K562 treated with DMSO at 1 percent for 4 hours (cell line): Measurements from ENCODE around the gene NRL. TPM values are rescaled to one million over a fixed set of nuclear protein-coding genes. Genes with fewer than 3 reads are reported as not detected.

Experiments used
- total RNA-seq: library from RNA; unstranded; fragments of 300-600 nt; gene quantifications from 2 replicates; pipeline ENCODE4 v1.2.3, GENCODE V29; 2022; ENCODE audit not compliant: insufficient read depth

NRL gene
- total RNA-seq = 3.2 and 4.1 TPM in 2 replicates

GRCh38 chr14:24114532-24115421, at the start of gene NRL, which contains the start of gene DCAF11:
Gene NRL, minus strand, starts transcription at chr14:24114949. Its CDS starts 32,101 bp downstream, at chr14:24082848.
Gene DCAF11, plus strand, starts transcription at chr14:24114777. Its CDS starts 818 bp downstream, at chr14:24115595.

GRCh38 chr14:24160850-24161804, 46.4 kb upstream of the NRL start, which contains the start of gene IRF9:
Gene IRF9, plus strand, starts transcription at chr14:24161265. Its CDS starts 880 bp downstream, at chr14:24162145.

DNA sequence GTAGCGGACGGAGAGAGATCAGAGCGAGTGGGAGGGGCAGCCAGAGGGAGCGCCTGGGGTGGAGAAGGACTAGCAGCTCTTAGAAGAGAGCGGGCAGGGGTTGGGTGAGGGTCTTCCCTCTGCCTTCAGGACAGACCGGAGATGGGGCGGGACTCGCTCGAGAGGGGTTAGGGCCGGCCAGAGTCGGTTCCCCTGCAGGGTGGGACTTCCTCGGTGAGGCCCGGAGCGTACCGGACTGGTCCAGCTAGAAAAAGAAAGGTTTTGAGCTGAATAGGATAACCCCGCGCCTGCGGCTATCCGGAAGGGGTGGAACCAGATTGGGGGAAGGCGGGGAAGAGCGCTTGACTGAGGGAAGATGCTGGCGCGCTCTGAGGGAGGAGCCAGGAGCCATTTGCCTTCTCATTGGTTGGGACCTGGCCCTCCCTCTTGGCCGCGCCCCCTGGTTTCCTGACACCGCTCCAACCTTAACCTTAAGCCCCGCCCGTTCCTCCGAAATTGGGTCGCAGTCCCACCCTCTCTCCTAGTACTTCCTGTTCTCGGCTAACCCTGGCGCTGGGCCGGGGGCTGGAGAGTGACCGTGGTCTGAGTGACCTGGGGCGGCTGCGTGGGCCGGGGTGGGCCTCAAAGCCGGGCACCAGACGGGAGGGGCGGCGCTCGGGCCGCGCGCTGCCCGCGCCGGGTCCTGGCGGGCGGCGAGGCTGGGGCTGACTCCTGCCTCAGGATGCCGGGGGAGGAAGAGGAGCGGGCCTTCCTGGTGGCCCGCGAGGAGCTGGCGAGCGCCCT, 32.4 kb upstream of the NRL start, which contains the start of gene RNF31:
Gene RNF31, plus strand, starts transcription at position 521 of the 783 bp plus-strand sequence. Its CDS starts 201 bp downstream, at position 722.

GRCh38 chr14:24146453-24146977, 31.8 kb upstream of the NRL start, which contains the start of gene PSME2:
Gene PSME2, minus strand, starts transcription at chr14:24146610. Its CDS starts 29 bp downstream, at chr14:24146581.

GRCh38 chr14:24141097-24141880, 26.5 kb upstream of the NRL start, which contains the start of gene EMC9:
Gene EMC9, minus strand, starts transcription at chr14:24141591. Its CDS starts 287 bp downstream, at chr14:24141304.

GRCh38 chr14:24135834-24136683, 21.3 kb upstream of the NRL start, which contains the start of gene PSME1:
Gene PSME1, plus strand, starts transcription at chr14:24136194. Its CDS starts 69 bp downstream, at chr14:24136263.

DNA sequence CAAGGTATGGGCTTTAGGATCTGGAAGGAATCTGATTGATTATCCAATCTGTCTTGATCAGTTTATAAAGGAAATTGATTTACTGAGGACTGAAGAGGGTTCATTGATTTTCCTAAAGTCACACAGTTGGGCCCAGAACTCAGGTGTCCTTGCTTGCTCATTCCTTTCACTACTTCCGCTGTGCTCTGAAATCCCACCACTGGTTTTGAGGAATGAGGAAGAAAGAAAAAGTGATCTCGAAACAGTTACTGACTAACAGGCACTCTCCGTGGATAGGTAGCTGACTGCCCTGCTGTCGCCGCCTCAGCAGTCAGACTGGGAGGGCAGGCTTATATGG, 15.6 kb upstream of the NRL start, which contains the start of gene FITM1:
Gene FITM1, plus strand, starts transcription at position 280 of the 337 bp plus-strand sequence. CDS start 905 bp downstream, outside the sequence.

GRCh38 chr14:24093901-24094840, 20.6 kb downstream of the NRL start, which contains the start of gene PCK2:
Gene PCK2, plus strand, starts transcription at chr14:24094311. Its CDS starts 95 bp downstream, at chr14:24094406.

GRCh38 chr14:24071144-24071697, 43.5 kb downstream of the NRL start, which contains the start of gene CPNE6:
Gene CPNE6, plus strand, starts transcription at chr14:24071562. Its CDS starts 1,375 bp downstream, at chr14:24072937.

GRCh38 chr14:24051789-24052655, 62.7 kb downstream of the NRL start, which contains the start of gene CARMIL3:
Gene CARMIL3, plus strand, starts transcription at chr14:24052009. Its CDS starts 145 bp downstream, at chr14:24052154.

Other genes with a start within 250 kb of the NRL start
- 80.9 and 94.4 TPM in 2 replicates for gene DHRS4, start 161.2 kb downstream of the NRL start, total RNA-seq
- gene DHRS4L2, start 126.0 kb downstream of the NRL start, total RNA-seq = 29.4 and 38.8 TPM in 2 replicates
- gene CARMIL3, start 62.9 kb downstream of the NRL start, total RNA-seq = 0.24 TPM in 1 of 2 replicates, not detected in the other
- gene CPNE6, start 43.4 kb downstream of the NRL start, total RNA-seq = not detected in 2 replicates
- 99.4 and 112 TPM in 2 replicates for gene PCK2, start 20.6 kb downstream of the NRL start, total RNA-seq
- gene DCAF11, start 172 bp downstream of the NRL start, total RNA-seq = 31.4 and 39.2 TPM in 2 replicates
- gene FITM1, start 15.7 kb upstream of the NRL start, total RNA-seq = not detected in 2 replicates
- gene PSME1, start 21.2 kb upstream of the NRL start, total RNA-seq = 171 and 172 TPM in 2 replicates
- 29.6 and 36.4 TPM in 2 replicates for gene EMC9, start 26.6 kb upstream of the NRL start, total RNA-seq
- 160 and 167 TPM in 2 replicates for gene PSME2, start 31.7 kb upstream of the NRL start, total RNA-seq
- gene RNF31, start 32.5 kb upstream of the NRL start, total RNA-seq = 17.0 and 21.3 TPM in 2 replicates
- gene IRF9, start 46.3 kb upstream of the NRL start, total RNA-seq = 9.3 and 20.9 TPM in 2 replicates
- gene REC8, start 57.1 kb upstream of the NRL start, total RNA-seq = 5.1 and 7.1 TPM in 2 replicates
- gene IPO4, start 73.9 kb upstream of the NRL start, total RNA-seq = 23.4 and 27.8 TPM in 2 replicates
- 16.4 and 22.0 TPM in 2 replicates for gene TM9SF1, start 80.5 kb upstream of the NRL start, total RNA-seq
- gene TSSK4, start 90.7 kb upstream of the NRL start, total RNA-seq = 1.1 and 2.2 TPM in 2 replicates
- 57.8 and 78.5 TPM in 2 replicates for gene CHMP4A, start 98.5 kb upstream of the NRL start, total RNA-seq
- 7.5 and 10.8 TPM in 2 replicates for gene MDP1, start 101.1 kb upstream of the NRL start, total RNA-seq
- 140 and 150 TPM in 2 replicates for gene NEDD8, start 117.4 kb upstream of the NRL start, total RNA-seq
- 55.3 and 68.0 TPM in 2 replicates for gene GMPR2, start 118.0 kb upstream of the NRL start, total RNA-seq
- 15.0 and 16.1 TPM in 2 replicates for gene TINF2, start 127.7 kb upstream of the NRL start, total RNA-seq
- gene TGM1, start 148.2 kb upstream of the NRL start, total RNA-seq = 0.88 and 1.5 TPM in 2 replicates
- 15.3 and 18.0 TPM in 2 replicates for gene RABGGTA, start 156.6 kb upstream of the NRL start, total RNA-seq
- 22.2 and 26.0 TPM in 2 replicates for gene DHRS1, start 184.8 kb upstream of the NRL start, total RNA-seq
- 4.7 and 6.1 TPM in 2 replicates for gene NOP9, start 184.9 kb upstream of the NRL start, total RNA-seq
- not detected in 2 replicates for gene CIDEB, start 193.0 kb upstream of the NRL start, total RNA-seq
- 2.2 and 6.4 TPM in 2 replicates for gene LTB4R2, start 195.2 kb upstream of the NRL start, total RNA-seq
- gene LTB4R, start 196.6 kb upstream of the NRL start, total RNA-seq = 4.0 and 5.3 TPM in 2 replicates
- 0.59 TPM in 1 of 2 replicates, not detected in the other for gene ADCY4, start 220.1 kb upstream of the NRL start, total RNA-seq
- gene RIPK3, start 225.0 kb upstream of the NRL start, total RNA-seq = not detected in 2 replicates